Glutamatergic neuron (in vitro differentiated cells): ENCODE measurements around the gene PRKCH. TPM values are rescaled to one million over a fixed set of nuclear protein-coding genes. Genes with fewer than 3 reads are reported as not detected.

Experiments used
- DNase-seq: peaks from one replicate; pipeline ENCODE4 v3.0.0; 2022
- H3K27ac Mint-ChIP-seq: one replicate; pipeline ENCODE4 v1.8.0; 2020; ENCODE audit warnings: mild to moderate bottlenecking, mixed read lengths, inconsistent platforms; ENCODE audit not compliant: unreplicated experiment
- H3K27me3 Mint-ChIP-seq: one replicate; pipeline ENCODE4 v1.8.0; 2020; ENCODE audit warnings: mild to moderate bottlenecking, moderate library complexity, mixed read lengths, inconsistent platforms; ENCODE audit not compliant: unreplicated experiment
- H3K36me3 Mint-ChIP-seq: one replicate; pipeline ENCODE4 v1.8.0; 2020; ENCODE audit warnings: mild to moderate bottlenecking, mixed read lengths, inconsistent platforms; ENCODE audit not compliant: unreplicated experiment
- H3K4me1 Mint-ChIP-seq: one replicate; pipeline ENCODE4 v1.8.0; 2020; ENCODE audit warnings: mild to moderate bottlenecking, low read depth, mixed read lengths, inconsistent platforms; ENCODE audit not compliant: unreplicated experiment
- H3K4me3 Mint-ChIP-seq: one replicate; pipeline ENCODE4 v1.8.0; 2020; ENCODE audit warnings: mild to moderate bottlenecking, mixed read lengths, inconsistent platforms; ENCODE audit not compliant: unreplicated experiment
- H3K9me3 Mint-ChIP-seq: one replicate; pipeline ENCODE4 v1.8.0; 2020; ENCODE audit warnings: mild to moderate bottlenecking, moderate library complexity, mixed read lengths, inconsistent platforms; ENCODE audit not compliant: unreplicated experiment
- total RNA-seq: library from RNA; stranded (reverse); fragmentation: NEBNext Ultra II Directional; extraction: Animal tissue kit (Norgen Biotek cat#: 25700); gene quantifications from one replicate; pipeline ENCODE4 v1.2.1, GENCODE V29; 2021; ENCODE audit not compliant: unreplicated experiment
- TF ChIP-seq, protein P1 (sequence below): fragments of 200-600 bp; sonication (generic); IDR thresholded peaks from one replicate; pipeline ENCODE4 v1.5.0; 2021; ENCODE audit not compliant: partially characterized antibody, unreplicated experiment

PRKCH gene
- total RNA-seq, 1 donor from 2014 or later: 0.54 TPM

DNA sequence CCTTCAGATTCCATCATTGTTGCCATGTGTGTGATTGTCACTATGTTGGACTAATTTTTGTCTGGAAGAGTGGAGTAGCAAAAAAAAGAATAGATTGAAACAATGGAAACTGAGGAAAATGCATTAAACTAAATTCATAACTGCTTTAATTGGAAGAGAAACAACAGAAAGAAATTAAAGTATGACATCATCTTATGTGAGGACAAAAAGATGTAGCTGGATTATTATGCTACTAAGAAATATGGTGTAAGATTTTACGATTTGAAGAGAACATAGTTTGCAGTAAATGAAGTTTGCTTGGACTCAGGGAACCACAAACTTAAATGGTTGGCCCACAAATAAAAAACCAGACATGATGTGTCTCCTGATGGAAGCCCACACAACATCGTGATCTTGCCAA is 76.8 kb downstream of the PRKCH start:
- Mint-ChIP-seq H3K4me1 (no peaks in the 10 kb centered on the region), H3K27ac (no peak overlapping the region), H3K36me3 (no peaks in the 10 kb centered on the region), H3K9me3 (no peaks in the 10 kb centered on the region), H3K4me3 (no peak overlapping the region), H3K27me3 (peaks cover 2% of the 10 kb centered on the region)
- TF ChIP-seq, protein P1, sequence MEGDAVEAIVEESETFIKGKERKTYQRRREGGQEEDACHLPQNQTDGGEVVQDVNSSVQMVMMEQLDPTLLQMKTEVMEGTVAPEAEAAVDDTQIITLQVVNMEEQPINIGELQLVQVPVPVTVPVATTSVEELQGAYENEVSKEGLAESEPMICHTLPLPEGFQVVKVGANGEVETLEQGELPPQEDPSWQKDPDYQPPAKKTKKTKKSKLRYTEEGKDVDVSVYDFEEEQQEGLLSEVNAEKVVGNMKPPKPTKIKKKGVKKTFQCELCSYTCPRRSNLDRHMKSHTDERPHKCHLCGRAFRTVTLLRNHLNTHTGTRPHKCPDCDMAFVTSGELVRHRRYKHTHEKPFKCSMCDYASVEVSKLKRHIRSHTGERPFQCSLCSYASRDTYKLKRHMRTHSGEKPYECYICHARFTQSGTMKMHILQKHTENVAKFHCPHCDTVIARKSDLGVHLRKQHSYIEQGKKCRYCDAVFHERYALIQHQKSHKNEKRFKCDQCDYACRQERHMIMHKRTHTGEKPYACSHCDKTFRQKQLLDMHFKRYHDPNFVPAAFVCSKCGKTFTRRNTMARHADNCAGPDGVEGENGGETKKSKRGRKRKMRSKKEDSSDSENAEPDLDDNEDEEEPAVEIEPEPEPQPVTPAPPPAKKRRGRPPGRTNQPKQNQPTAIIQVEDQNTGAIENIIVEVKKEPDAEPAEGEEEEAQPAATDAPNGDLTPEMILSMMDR: no peak
- no peak for DNase-seq

DNA sequence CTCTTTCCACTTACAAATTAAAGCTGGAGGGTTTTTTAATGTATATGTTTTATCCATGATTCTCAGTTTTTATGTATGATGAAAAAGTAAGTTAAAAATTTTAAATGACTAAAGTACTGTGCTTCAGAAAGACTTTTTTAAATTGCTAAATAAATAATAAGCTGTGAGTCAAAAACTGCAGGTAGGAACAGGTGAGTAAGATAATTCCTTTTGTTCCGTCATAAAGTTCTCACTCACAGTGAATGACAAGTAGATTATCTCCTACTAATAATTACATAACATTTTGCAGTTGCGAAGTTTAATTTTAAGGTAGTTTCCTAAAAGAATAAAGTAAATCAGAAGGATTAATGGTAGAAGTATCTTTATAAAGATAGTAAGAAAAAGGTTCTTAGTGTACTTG is 78.0 kb downstream of the PRKCH start:
- Mint-ChIP-seq H3K4me1 (no peaks in the 10 kb centered on the region), H3K4me3 (no peak overlapping the region), H3K36me3 (no peaks in the 10 kb centered on the region), H3K27ac (no peak overlapping the region), H3K27me3 (peaks cover 2% of the 10 kb centered on the region), H3K9me3 (no peaks in the 10 kb centered on the region)
- TF ChIP-seq, protein P1: no peak
- no peak for DNase-seq

DNA sequence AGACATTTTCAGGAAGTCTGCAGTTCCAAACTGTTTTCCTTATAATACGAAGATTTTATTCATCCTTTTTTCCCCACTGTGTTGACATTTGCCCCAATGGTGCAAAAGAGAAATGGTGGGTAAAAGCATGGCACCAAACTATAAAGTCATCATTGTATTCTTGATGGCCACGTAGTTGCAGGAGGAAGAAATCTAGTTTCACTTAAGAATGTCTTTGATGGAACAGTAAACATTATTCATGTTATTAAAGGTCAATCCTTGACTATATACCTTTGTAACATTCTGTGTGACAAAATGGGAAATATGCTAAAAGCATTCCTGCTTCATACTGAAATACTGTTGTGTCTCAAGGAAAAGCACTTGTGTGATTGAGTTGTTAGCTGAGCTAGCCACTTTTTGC is 80.1 kb downstream of the PRKCH start:
- Mint-ChIP-seq H3K9me3 (peaks cover 2% of the 10 kb centered on the region), H3K27ac (no peak overlapping the region), H3K36me3 (no peaks in the 10 kb centered on the region), H3K4me1 (peaks cover 5% of the 10 kb centered on the region), H3K4me3 (no peak overlapping the region), H3K27me3 (peaks cover 2% of the 10 kb centered on the region)
- no peak for DNase-seq
- TF ChIP-seq, protein P1: no peak

DNA sequence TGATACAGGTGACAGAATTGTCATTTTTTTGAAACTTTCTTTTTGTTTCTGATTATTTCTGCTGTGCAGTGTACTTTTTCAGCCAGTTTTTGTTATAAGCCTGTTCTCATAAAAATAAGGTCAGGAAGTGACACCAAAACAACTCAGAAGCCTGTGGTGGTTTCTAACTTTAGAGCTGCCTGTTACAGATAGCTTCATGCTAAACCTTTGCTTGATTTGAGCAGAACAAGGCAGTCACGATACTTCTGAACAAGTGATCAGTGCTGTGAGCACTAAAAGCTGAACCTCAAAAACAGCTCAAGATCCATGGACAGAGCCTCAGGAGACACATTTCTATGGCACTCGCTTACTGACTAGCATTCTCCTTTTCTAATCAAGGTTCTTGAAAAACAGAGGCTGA is 82.0 kb downstream of the PRKCH start:
- H3K9me3 Mint-ChIP-seq: peaks cover 2% of the 10 kb centered on the region
- H3K4me3 Mint-ChIP-seq: no peak overlapping the region
- peaks cover 2% of the 10 kb centered on the region for H3K27me3 Mint-ChIP-seq
- peaks cover 8% of the 10 kb centered on the region for H3K4me1 Mint-ChIP-seq
- TF ChIP-seq, protein P1: no peak
- H3K36me3 Mint-ChIP-seq: no peaks in the 10 kb centered on the region
- no peak for DNase-seq
- H3K27ac Mint-ChIP-seq: no peak overlapping the region

DNA sequence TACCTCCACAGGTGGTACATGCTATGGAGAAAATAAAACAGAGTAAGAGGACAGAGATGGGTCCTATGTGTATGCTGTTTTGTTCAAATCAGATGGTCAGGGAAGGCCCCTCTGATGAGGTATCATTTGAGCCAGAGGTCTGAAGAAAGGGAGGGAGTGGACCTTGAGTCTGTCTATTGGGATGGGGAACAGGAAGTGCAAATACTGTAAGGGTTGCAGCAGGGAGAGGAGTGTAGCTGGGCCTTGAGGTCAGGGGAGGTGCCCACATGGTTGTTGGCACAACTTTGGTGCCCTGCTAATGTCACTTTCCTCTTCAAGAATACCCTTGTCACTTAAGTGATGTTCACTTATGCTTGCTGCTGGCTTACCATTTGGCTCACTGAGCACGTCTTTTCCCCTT is 83.3 kb downstream of the PRKCH start:
- no peak for DNase-seq
- Mint-ChIP-seq H3K9me3 (peaks cover 2% of the 10 kb centered on the region), H3K36me3 (no peaks in the 10 kb centered on the region), H3K4me1 (peaks cover 8% of the 10 kb centered on the region), H3K27ac (no peak overlapping the region), H3K27me3 (peaks cover 2% of the 10 kb centered on the region), H3K4me3 (no peak overlapping the region)
- TF ChIP-seq, protein P1: no peak
